Uterus (tissue), 2 donors: ENCODE results near the gene GRK5.

Experiments used
- POLR2A ChIP-seq, 2 donors: fragments of 450-650 bp; IDR thresholded peaks; one replicate each; pipeline ENCODE4 v1.6.1; 2016; ENCODE audit warnings: antibody characterized with exemption in 2 of 2, mild to moderate bottlenecking in 1 of 2, moderate library complexity in 1 of 2
- TF ChIP-seq, protein P1 (sequence below), 4 experiments: fragments of 200-600 bp in 2 of 4; fragments of 450-650 bp in 2 of 4; sonication (generic) in 2 of 4; IDR thresholded peaks; one replicate each; pipeline ENCODE4 v1.5.1; 2016 to 2019; ENCODE audit warnings: antibody characterized with exemption in 4 of 4, mild to moderate bottlenecking in 2 of 4, moderate library complexity in 1 of 4

DNA sequence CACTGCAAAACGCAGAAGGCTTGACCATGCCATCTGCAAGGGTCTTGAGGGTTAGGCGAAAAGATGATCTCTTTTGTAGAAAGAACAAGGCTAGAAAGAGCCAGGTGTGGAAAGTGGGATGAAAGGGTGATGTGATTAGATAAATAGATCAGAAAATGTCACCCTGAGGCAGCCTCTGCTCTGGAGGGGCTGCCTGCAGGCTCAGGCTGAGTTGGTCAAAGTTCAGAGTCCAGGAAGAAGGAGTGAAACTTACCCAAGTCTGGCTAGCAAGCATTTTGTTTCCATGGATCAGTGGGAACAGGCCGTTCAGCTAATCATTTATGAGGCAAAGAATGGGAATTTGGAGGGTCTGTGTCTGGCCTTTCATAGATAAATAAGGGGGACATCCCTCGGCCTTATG lies 255.4 kb downstream of the GRK5 start:
- TF ChIP-seq, protein P1, sequence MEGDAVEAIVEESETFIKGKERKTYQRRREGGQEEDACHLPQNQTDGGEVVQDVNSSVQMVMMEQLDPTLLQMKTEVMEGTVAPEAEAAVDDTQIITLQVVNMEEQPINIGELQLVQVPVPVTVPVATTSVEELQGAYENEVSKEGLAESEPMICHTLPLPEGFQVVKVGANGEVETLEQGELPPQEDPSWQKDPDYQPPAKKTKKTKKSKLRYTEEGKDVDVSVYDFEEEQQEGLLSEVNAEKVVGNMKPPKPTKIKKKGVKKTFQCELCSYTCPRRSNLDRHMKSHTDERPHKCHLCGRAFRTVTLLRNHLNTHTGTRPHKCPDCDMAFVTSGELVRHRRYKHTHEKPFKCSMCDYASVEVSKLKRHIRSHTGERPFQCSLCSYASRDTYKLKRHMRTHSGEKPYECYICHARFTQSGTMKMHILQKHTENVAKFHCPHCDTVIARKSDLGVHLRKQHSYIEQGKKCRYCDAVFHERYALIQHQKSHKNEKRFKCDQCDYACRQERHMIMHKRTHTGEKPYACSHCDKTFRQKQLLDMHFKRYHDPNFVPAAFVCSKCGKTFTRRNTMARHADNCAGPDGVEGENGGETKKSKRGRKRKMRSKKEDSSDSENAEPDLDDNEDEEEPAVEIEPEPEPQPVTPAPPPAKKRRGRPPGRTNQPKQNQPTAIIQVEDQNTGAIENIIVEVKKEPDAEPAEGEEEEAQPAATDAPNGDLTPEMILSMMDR (IDR thresholded peaks at IDR 0.05) = no peak
- TF ChIP-seq POLR2A (IDR thresholded peaks at IDR 0.05) = no peak
